GM18858 (cell line): Measurements from ENCODE around the gene SCML2.
"Not testable (repeated sequence)": the region's sequence is repeated elsewhere in the genome, so short reads cannot be mapped to it uniquely, and the experiment has no call there.

Source experiments
- ATAC-seq: cut with Tn5 transposase; IDR thresholded peaks from one replicate; pipeline ENCODE4 v1.9.1; 2021; ENCODE audit not compliant: unreplicated experiment

Gene SCML2

DNA sequence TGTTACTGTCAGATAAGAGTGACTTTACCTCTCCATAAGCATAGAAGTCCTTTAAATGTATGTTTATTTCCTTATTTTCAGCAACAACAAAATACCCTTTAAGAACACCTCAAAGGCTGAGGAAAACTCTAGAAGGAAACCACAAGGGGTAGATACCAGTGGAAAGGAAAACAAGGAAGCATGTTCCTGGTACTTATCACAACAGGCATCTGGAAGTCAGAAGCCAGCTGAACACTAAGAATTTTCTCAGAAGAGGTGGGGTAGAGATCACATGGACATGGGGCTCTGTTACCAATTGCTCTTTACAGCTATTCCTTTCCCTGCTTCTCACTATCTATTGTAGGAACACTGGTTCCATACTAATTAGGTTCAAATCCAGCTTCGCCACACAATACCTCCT lies 82.3 kb downstream of the SCML2 start:
- ATAC-seq, result no peak

DNA sequence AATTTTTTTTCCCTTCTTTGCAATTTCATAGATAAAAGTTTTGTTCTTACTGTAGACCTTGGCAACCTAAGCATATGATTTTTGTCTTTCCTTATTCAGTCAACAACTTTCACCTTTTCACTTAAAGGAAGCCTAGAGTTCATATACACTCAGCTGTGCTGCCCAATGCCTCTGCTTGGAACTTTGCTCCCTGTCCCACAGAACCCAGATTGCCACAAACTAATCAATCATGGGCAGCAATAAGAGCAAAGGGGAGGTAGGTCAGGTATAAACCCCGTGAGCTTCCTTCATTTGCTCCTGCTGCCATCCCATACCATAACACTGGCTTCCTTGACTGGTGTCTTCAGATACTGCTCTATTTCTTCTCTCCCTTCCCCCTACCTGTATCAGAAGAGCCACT lies 82.8 kb downstream of the SCML2 start:
- no peak for ATAC-seq

DNA sequence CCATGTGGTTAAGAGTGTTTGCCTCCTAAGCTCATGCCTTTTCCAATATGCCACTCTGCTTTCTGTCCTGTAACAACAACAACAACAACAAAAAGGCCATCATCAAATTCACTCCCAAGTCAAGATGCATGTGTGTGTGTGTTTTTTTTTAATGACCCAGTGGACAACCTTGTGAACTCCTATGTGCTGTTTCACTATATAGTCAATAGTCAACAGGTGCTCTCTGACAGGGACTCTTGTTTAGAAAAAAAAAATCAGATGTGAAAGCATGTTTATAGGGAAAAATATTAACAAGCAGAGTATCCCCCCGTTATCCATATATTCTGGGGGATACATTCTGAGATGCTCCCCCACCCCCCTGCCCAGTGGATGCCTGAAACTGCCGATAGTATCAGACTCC lies 83.2 kb downstream of the SCML2 start:
- no peak for ATAC-seq

DNA sequence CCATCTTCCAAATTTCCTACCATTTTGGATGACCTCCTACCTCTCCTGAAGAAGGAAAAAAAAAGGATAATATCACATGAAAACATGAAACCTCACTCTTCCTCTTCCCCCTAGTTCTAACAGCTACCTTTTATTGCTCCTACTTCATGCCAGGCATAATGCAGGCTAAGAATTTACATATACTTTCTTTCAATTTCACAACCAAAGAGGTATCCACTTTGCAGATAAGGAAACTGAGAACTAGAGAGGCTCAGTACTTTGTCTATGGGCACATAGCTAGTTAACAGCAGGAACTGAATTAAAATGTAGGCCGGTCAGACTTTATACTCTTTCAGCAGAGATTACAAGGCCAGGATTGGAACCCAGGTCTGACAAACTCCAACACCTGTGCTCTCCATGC lies 99.4 kb downstream of the SCML2 start:
- ATAC-seq, result no peak

DNA sequence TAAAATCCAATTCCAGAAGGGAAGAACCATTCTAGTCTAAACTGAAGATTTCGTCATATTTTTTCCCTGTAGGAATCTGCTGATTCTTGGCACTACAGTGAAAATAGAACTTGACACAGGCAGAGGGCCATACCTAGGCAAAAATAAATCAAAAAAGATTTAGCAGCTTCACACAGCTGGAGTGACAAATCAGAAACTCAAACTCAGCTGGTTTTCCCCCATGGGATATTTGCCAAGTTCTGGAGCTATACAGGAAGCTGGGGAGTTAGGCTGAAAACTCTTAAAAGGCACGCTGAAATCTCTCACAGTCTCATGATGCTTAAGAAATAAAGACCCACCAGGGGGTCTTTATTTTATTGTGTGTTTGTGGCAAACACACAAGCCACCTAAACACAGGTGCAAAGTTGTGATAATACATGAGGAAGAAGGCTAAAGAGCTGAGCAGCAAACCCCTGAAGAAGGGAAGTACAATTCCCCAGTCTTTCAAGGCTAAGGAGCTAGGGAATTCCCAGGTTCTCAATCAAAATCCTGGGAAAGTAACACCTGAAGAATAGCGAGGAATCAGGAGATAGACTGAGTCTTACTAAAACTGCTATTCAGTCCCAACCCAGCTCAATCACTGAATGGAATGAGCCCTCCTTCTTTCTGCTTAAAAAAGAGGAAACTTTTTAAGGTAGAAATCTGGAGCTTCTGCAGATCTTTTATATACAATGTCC lies 101.7 kb downstream of the SCML2 start:
- ATAC-seq, result no peak

DNA sequence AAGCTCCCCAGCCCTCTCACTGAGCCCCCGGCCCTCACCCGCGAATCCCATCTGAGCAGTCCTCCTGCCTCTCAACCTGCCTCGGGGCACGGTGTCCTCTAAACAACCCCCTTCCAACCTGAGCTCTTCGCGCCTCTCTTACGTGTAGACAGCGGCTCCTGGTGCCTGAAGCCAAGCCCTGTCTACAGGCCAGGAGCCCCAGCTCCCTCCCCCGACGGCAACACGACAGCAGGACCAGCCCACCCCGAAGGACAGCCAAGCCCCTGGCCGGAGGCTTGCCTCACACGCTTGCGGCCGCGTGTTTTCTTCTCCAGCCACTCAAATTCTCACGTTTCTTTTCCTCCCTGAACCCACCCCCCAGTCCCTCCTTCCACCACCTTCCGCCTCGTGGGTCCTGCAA lies 124.8 kb downstream of the SCML2 start:
- not testable (repeated sequence) for ATAC-seq

GRCh38 chrX:18228069-18228468 lies 126.4 kb downstream of the SCML2 start:
- no peak for ATAC-seq

- no peak for ATAC-seq
Measured at GRCh38 chrX:18227458-18227857, 127.0 kb downstream of the SCML2 start.

GRCh38 chrX:18220786-18221185 lies 133.7 kb downstream of the SCML2 start, which contains the start of gene BEND2:
Gene BEND2, minus strand, starts transcription at chrX:18220886. Its CDS starts 136 bp downstream, at chrX:18220750.
- ATAC-seq, result no peak

- no peak for ATAC-seq
Measured at GRCh38 chrX:18210470-18210869, 144.0 kb downstream of the SCML2 start.

- ATAC-seq, result no peak
Measured at GRCh38 chrX:18206657-18207056, 147.8 kb downstream of the SCML2 start.

- ATAC-seq, result no peak
Measured at GRCh38 chrX:18203631-18204030, 150.9 kb downstream of the SCML2 start.

DNA sequence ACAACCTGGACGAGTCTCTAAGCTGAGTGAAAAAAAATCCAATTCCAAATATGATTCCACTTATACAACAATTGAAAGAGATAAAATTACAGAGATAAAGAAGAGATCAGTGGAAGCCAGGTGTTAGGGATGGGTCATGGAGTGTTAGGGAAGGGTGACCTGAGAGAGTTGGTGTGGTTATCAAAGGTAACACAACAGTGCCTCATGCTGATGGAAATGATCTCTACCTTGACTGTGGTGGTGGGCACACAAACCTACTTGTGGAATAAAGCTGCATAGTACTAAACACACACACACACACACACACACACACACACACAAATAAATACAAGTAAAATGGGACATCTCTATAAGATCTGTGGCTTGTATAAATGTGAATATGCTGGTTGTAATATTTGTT lies 159.8 kb downstream of the SCML2 start:
- no peak for ATAC-seq
